Fibroblast of lung (primary cell): ENCODE data around the gene ELFN1. TPM values are rescaled to one million over a fixed set of nuclear protein-coding genes. Genes with fewer than 3 reads are reported as not detected.
"Not testable (repeated sequence)": the region's sequence is repeated elsewhere in the genome, so short reads cannot be mapped to it uniquely, and the experiment has no call there.

ENCODE experiments used
- DNase-seq, 2 donors: peaks; one replicate each; pipeline versions ENCODE4 v3.0.0 to v3.0.0-alpha.2; 2010; ENCODE audit warnings: low read depth in 2 of 2
- H2AFZ ChIP-seq: 2 replicates; pipeline ENCODE4 v1.5.1; 2012; ENCODE audit warnings: low read length, control low read depth, inconsistent platforms
- H3K27ac ChIP-seq: 2 replicates; pipeline ENCODE4 v1.5.1; 2011; ENCODE audit warnings: low read length, control low read depth; ENCODE audit not compliant: insufficient read depth
- H3K27me3 ChIP-seq: 2 replicates; pipeline ENCODE4 v1.5.1; 2011; ENCODE audit warnings: mild to moderate bottlenecking, low read length; ENCODE audit not compliant: control insufficient read depth, insufficient read depth
- H3K36me3 ChIP-seq: 2 replicates; pipeline ENCODE4 v1.5.1; 2011; ENCODE audit warnings: low read length; ENCODE audit not compliant: control insufficient read depth, insufficient read depth
- H3K4me1 ChIP-seq: 2 replicates; pipeline ENCODE4 v1.5.1; 2011; ENCODE audit warnings: low read length; ENCODE audit not compliant: control insufficient read depth, insufficient read depth; ENCODE audit errors: extremely low read depth
- H3K4me2 ChIP-seq: 2 replicates; pipeline ENCODE4 v1.5.1; 2011; ENCODE audit warnings: low read length, control low read depth; ENCODE audit not compliant: insufficient read depth; ENCODE audit errors: extremely low read depth
- H3K4me3 ChIP-seq, 4 experiments: fragments of 200-600 bp in 1 of 4; sonication (generic) in 1 of 4; replicated peaks in 1 of 4; 2 replicates each; pipeline ENCODE4 v1.5.1; 2011 to 2016; ENCODE audit warnings: low read length in 4 of 4, low read depth in 3 of 4, mild to moderate bottlenecking in 3 of 4, control low read depth in 2 of 4, inconsistent platforms in 1 of 4, mixed read lengths in 1 of 4; ENCODE audit not compliant: insufficient read depth in 1 of 4; ENCODE audit errors: control extremely low read depth in 1 of 4
- H3K79me2 ChIP-seq: 2 replicates; pipeline ENCODE4 v1.5.1; 2012; ENCODE audit warnings: mild to moderate bottlenecking, low read length, inconsistent platforms; ENCODE audit not compliant: control insufficient read depth, insufficient read depth
- H3K9ac ChIP-seq: 2 replicates; pipeline ENCODE4 v1.5.1; 2011; ENCODE audit warnings: mild to moderate bottlenecking, low read length, control low read depth; ENCODE audit not compliant: insufficient read depth
- H3K9me3 ChIP-seq: 2 replicates; pipeline ENCODE4 v1.5.1; 2012; ENCODE audit warnings: low read depth, low read length; ENCODE audit not compliant: control insufficient read depth, insufficient read depth
- H4K20me1 ChIP-seq: 2 replicates; pipeline ENCODE4 v1.5.1; 2011; ENCODE audit warnings: low read length; ENCODE audit not compliant: control insufficient read depth, insufficient read depth; ENCODE audit errors: extremely low read depth
- EZH2 ChIP-seq: IDR thresholded peaks from 2 replicates; pipeline ENCODE4 v1.5.1; 2012; ENCODE audit warnings: low read length, control low read depth, mild to moderate bottlenecking; ENCODE audit errors: missing control alignments
- polyA plus RNA-seq, 2 donors: library from polyadenylated mRNA; depleted of rRNA in 1 of 2; stranded (reverse) in 1 of 2; unstranded in 1 of 2; fragments of >200 nt; gene quantifications; 2 replicates each; pipeline ENCODE4 v1.2.1, GENCODE V29; 2011 to 2012; ENCODE audit warnings: missing spikeins in 1 of 2
- total RNA-seq: library from RNA; depleted of rRNA; stranded (reverse); fragments of >200 nt; gene quantifications from 2 replicates; pipeline ENCODE4 v1.2.1, GENCODE V29; 2014
- TF ChIP-seq, protein P1 (sequence below), 2 donors: IDR thresholded peaks in 1 of 2; conservative IDR thresholded peaks in 1 of 2; 1 replicate in 1 of 2; 2 replicates in 1 of 2; pipeline ENCODE4 v1.5.1; 2011 to 2012; ENCODE audit warnings: low read length in 2 of 2, control low read depth in 1 of 2, inconsistent platforms in 1 of 2, low read depth in 1 of 2, mild to moderate bottlenecking in 1 of 2

ELFN1 gene
- total and polyA plus RNA-seq, 2 donors (not counting 1 experiment from before 2014, with no cell fraction given): 0.16 to 0.33 TPM

GRCh38 chr7:1717095-1717483, 47.0 kb downstream of the ELFN1 start:
- DNase-seq: no peak
- H3K9ac ChIP-seq: no peak overlapping the region
- no peak overlapping the region for H3K4me3 ChIP-seq
- no peaks in the 10 kb centered on the region for H3K27me3 ChIP-seq
- no peaks in the 10 kb centered on the region for H3K4me1 ChIP-seq
- no peaks in the 10 kb centered on the region for H4K20me1 ChIP-seq
- H3K4me2 ChIP-seq: no peak overlapping the region
- no peaks in the 10 kb centered on the region for H3K79me2 ChIP-seq
- H3K36me3 ChIP-seq: no peaks in the 10 kb centered on the region
- TF ChIP-seq, protein P1, sequence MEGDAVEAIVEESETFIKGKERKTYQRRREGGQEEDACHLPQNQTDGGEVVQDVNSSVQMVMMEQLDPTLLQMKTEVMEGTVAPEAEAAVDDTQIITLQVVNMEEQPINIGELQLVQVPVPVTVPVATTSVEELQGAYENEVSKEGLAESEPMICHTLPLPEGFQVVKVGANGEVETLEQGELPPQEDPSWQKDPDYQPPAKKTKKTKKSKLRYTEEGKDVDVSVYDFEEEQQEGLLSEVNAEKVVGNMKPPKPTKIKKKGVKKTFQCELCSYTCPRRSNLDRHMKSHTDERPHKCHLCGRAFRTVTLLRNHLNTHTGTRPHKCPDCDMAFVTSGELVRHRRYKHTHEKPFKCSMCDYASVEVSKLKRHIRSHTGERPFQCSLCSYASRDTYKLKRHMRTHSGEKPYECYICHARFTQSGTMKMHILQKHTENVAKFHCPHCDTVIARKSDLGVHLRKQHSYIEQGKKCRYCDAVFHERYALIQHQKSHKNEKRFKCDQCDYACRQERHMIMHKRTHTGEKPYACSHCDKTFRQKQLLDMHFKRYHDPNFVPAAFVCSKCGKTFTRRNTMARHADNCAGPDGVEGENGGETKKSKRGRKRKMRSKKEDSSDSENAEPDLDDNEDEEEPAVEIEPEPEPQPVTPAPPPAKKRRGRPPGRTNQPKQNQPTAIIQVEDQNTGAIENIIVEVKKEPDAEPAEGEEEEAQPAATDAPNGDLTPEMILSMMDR (conservative IDR thresholded peaks at IDR 0.05 in 1 of 2, IDR thresholded peaks at IDR 0.05 in 1 of 2; ENCODE audit: low read depth in 1 of 2, low read length in 2 of 2): no peak
- no peak for TF ChIP-seq EZH2
- H2AFZ ChIP-seq: no peak overlapping the region
- no peak overlapping the region for H3K27ac ChIP-seq
- H3K9me3 ChIP-seq: no peaks in the 10 kb centered on the region

DNA sequence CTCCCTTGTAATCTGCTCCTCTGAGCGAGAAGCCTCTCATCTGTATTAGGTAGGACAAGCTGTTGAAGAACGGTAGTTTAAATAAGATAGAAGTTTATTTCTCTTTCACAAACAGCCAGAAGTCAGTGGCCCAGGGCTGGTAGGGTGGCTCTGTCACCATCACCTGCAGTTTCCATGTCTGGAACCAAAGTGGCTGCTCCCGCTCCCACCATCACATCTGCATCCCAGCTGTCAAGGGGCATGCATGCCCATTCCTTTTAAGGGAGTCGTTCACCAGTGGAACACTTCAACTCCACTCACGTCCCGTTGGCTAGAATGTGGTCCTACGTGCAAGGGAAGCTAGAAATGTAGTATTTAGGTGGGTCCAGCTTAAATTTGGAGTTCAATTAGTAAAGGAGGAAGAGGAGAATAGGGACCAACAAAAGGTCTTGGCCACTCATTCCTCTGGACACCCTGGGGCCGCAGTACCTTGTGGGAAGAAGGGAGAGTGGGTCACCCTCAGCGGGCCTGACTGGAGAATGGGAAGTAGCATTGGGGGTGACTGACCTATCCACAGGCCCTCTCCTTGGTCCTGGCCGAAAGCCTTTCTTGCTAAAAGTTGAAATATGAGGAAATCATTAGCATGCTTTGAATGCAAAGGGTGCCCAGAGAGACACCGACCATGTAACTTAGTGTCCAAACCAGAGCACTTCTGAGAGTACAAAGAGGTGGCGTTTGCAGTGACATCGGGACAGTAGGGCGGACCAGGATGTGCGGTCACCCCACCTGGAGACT, 48.0 kb downstream of the ELFN1 start:
- Histone ChIP-seq H3K4me1 (no peaks in the 10 kb centered on the region), H3K27ac (no peak overlapping the region)
- TF ChIP-seq, protein P1 (conservative IDR thresholded peaks at IDR 0.05 in 1 of 2, IDR thresholded peaks at IDR 0.05 in 1 of 2; ENCODE audit: low read depth in 1 of 2, low read length in 2 of 2): no peak
- TF ChIP-seq EZH2: no peak

DNA sequence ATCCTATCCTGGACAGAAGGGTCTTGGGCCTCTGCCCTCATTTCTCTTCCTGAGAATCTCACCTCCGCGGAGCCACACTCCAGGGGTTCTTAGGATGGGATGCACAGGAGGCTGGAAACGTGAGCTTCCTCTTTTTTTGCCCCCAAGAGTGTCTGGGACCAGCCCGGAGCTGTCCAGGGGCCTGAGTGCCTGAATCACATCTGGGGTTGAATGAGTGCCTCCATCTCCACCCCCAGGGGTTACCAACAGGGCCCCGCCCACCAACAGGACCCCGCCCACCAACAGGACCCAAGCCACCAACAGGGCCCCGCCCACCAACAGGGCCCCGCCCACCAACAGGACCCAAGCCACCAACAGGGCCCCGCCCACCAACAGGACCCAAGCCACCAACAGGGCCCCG, 48.8 kb downstream of the ELFN1 start:
- H3K79me2 ChIP-seq, DNase-seq, H3K9me3 ChIP-seq, H3K4me3 ChIP-seq, H3K4me2 ChIP-seq, H3K27ac ChIP-seq, H3K4me1 ChIP-seq, H3K9ac ChIP-seq, H2AFZ ChIP-seq, H3K36me3 ChIP-seq, H4K20me1 ChIP-seq, H3K27me3 ChIP-seq: not testable (repeated sequence)

More for the DNA sequence above, 48.0 kb downstream of the ELFN1 start:
- H3K4me3 ChIP-seq: no peak overlapping the region
- H3K36me3 ChIP-seq: no peaks in the 10 kb centered on the region
- H3K27me3 ChIP-seq: no peaks in the 10 kb centered on the region
- no peak overlapping the region for H3K4me2 ChIP-seq
- H3K9ac ChIP-seq: no peak overlapping the region
- no peaks in the 10 kb centered on the region for H3K79me2 ChIP-seq
- H3K9me3 ChIP-seq: no peaks in the 10 kb centered on the region
- no peak overlapping the region for H2AFZ ChIP-seq
- H4K20me1 ChIP-seq: no peaks in the 10 kb centered on the region
- DNase-seq: no peak

- DNase-seq, H3K9ac ChIP-seq, H3K27me3 ChIP-seq, H3K79me2 ChIP-seq, H2AFZ ChIP-seq, H3K27ac ChIP-seq, H3K4me1 ChIP-seq, H3K4me2 ChIP-seq, H3K4me3 ChIP-seq, H3K9me3 ChIP-seq, H3K36me3 ChIP-seq, H4K20me1 ChIP-seq: not testable (repeated sequence)
These were observed 49.2 kb downstream of the ELFN1 start for GRCh38 chr7:1719256-1719655.
